Umbilical cord (tissue), 2 donors: ENCODE data around the gene AMOTL1. TPM values are rescaled to one million over a fixed set of nuclear protein-coding genes. Genes with fewer than 3 reads are reported as not detected.
"Not testable (repeated sequence)": the region's sequence is repeated elsewhere in the genome, so short reads cannot be mapped to it uniquely, and the experiment has no call there.

Experiments
- DNase-seq: peaks from one replicate; pipeline ENCODE4 v3.0.0-alpha.2; 2015; ENCODE audit warnings: low spot score
- total RNA-seq: library from RNA; depleted of rRNA; stranded (reverse); fragments of >200 nt; gene quantifications from one replicate; pipeline ENCODE4 v1.2.3, GENCODE V29; 2014; ENCODE audit warnings: low replicate concordance; ENCODE audit not compliant: insufficient read depth

AMOTL1 gene
- total RNA-seq, 1 donor from 2014 or later: 53.0 TPM

DNA sequence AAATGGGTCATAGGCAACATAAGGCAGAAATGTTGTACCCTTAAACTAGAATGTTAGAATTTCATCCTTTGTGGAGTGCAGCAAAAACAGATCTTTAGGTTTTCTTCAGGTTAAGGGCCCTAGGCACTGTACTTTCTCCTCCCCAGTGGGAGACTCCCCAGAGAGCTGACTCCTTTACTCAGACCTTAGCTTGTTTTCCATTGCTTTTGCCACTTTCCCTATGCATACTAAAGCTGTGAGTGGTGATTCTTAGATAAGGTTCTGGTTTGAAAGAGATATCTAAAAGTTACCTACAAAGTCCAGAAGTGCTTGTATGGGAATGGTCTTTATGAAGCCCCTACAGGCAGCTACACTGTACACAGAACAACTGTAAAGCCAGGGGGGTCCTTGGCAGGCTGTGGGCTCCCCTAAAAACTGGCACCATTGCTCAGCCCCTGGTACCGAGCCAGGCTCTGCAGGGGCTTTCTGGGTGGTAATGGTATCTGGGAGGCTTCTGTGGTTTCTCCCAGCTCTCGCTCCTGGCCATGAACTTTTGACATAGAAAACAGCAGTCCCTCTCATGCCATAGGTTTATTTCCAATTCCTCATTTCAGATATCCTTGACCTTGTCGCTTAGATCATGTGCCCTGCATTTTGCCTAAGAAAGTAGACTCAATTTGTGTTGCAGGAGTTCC, 23.2 kb downstream of the AMOTL1 start:
- no peak for DNase-seq

DNA sequence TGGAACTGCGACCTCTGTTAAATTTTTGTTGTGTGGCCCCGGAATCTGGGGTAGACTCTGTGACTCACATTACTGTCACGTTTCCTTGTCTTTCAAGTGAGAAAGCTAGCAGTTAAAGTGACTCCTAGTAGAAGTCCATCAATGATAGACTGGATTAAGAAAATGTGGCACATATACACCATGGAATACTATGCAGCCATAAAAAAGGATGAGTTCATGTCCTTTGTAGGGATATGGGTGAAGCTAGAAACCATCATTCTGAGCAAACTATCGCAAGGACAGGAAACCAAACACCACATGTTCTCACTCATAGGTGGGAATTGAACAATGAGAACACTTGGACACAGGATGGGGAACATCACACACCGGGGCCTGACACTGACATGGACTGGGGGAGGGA, 23.8 kb downstream of the AMOTL1 start:
- not testable (repeated sequence) for DNase-seq

DNA sequence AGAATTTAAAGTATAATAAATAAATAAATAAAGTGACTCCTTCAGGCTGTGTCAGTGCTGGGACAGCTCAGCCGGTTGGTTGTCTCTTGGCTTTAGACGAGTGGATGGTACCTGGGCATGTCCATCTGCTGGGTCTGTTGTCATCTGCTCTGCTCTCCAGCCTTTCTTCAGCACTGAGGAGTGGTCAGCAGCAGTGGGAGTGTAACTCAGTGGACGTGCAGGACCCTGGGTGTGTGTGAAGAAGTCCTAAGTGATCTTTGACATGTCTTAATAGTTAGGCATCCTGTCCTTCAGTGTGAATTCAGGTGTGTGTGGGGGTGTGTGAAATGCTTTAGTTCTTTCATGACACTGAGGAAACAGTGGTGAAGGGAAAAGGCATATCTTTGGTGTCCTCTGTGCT, 24.3 kb downstream of the AMOTL1 start:
- DNase-seq: no peak

DNA sequence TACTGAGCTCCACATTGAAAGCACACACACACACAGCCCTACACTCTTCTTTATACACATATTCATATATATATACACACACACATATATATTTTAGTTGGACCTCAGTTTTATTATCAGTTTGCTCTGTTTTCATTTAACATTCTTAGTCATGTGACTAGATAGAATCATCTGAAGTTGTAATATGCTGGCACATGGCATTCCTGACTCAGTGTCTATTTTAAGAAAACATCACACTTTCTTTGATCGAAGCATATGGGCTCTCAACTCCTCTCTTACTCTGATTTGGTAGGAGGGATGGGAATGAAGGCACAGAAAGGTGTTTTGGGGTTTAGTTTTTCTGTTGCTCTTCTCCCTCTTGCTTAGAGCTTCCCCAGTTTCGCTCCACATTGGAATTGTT, 24.8 kb downstream of the AMOTL1 start:
- no peak for DNase-seq

DNA sequence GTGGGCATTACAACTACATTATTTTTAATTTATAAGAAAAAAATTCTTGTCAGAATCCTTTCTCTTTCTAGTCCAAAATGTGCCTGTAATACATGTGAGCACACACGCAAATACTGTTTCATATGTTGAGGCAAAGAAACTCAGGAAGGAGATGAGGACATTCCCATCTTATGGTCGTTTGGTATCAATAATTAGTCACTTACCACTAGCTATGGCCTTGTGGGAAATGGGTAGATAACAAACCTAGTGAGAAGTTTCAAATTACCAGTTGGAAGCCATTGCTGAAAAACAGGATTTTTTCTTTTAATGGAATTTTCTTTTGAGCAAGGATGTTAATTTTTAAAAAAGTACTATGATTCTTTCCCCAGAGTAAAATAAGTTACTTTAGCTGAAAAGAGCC, 25.7 kb downstream of the AMOTL1 start:
- DNase-seq: no peak

DNA sequence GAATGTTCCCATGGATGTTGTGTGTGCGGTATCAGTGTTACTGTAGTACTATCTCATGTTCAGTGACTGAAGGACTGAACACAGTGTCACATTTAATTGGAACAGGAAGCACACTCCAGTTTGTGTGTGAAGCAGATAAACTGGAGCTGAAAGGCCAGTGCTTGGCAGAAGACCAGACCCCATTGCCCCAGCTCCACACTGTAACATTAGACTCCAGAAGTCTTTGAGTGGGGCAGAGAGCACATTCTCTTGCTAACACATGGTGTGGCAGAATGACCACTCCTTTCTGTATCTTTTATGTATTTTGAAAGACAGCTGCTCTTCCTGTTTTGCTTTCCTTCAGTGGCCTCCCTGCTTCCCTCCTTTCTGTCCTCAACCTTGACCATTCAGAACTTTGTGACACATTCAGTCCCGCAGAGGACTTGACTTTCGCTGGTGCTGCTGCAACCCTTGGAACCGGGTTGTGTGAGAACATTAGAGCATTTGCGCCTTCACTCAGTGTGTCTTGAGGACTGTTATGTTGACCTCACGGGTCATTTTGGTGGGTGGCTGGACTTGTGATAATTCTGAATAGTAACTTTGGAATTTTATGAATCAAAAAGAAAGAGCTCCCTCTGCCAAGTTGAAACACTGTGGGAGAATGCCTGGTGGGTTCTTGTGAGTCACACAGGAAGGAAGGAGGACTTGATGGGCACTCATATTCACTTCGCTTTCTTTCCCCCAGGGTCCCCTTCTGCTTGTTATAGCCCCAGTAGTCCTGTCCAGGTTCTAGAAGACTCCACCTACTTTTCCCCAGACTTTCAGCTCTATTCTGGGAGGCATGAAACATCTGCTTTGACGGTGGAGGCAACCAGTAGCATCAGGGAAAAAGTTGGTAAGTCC, 26.4 kb downstream of the AMOTL1 start:
- peak; percentile 39 for DNase-seq

DNA sequence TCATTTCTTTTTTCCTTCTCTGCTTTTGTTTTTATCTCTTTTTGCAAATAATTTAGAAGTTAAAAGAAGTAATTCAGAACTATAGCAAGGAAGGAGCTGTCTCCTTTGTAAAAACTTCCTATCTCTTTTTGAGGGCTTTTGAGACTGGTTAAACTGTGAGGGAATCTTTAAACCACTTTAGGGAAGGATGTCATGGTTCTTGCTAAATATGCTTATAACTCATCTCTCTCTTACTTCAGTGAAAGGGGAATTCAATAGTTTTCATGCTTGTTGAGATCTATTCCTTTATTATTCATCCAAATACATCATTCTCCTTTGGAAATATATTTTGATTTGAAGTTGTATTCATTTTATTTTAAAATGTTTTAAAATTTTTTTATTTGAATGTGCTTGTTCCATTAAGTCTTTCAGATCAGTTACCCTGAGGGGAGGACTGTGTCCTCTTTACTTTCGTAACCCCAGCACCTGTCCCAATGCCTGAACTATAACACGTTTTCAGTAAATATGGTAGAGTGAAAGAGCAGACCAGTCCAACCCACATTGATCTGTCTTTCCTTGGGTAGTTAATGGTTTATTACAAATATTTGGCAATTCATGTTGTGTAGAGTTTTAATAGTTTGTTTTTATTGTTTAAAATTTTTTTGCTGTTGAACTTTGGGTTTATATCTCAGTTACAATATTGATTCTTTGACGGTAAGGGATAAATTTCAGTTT, 27.5 kb downstream of the AMOTL1 start:
- no peak for DNase-seq

DNA sequence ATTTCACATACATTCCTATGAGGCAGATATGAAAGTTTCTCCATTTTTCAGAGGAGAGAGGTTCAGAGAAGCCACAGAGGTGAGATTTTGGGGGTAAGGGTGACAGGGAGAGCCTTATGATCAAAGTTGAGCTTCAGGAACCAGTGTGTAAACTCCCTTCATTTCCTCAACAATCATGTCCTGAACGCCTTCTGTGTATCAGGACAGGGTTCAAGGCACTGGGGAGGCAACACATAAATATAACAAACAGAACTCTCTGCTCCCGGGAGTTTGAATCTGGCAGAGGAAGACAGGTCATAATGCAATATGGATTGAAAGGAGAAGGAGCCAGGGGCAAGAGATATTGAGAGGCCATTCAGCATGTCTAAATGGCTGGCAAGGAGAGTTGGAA, 28.0 kb downstream of the AMOTL1 start:
- DNase-seq: no peak

DNA sequence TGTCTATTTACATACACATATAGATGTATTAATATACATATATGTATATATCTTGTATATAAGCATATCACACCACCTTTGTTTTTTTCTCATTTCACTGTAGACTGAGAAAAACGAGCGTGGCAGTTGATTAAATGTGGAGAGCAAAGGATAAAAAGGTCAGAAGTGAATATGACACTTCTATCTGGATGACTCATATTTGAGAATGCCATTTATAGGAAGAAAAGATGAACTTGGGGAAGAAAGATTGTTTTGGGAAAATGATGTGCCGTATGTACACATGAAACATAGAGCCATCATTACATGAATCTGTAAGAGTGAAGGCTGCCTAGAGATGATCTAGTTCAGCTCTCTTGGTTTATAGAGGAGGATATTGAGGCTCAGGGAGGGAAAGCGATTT, 28.7 kb downstream of the AMOTL1 start:
- no peak for DNase-seq

DNA sequence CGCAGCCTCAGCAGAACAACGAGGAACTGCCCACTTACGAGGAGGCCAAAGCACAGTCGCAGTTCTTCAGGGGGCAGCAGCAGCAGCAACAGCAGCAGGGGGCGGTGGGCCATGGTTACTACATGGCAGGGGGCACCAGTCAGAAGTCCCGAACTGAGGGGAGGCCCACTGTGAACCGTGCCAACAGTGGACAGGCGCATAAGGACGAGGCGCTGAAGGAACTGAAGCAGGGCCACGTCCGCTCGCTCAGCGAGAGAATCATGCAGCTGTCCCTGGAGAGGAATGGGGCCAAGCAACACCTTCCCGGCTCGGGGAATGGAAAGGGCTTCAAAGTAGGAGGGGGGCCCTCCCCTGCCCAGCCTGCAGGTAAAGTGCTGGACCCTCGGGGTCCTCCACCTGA, 31.6 kb downstream of the AMOTL1 start:
- no peak for DNase-seq

DNA sequence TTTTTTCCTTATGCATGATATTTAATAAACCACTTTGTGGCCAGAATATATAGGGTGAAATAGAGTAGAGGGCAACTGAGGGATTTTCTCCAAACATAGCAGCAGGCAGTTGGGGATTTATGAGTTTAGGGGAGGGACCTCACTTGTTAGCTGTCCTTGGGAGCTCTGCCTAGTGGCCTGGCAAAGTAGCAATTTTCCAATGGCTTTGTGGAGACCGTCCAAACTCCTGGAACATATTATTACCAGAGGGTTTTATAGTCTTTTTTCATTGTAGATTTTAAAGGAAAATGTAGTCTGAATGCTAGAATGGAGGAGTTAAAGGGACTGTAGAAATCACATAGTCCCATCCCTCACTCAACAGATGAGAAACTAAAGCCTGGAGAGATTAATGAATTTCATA, 32.3 kb downstream of the AMOTL1 start:
- peak; percentile 80 for DNase-seq

DNA sequence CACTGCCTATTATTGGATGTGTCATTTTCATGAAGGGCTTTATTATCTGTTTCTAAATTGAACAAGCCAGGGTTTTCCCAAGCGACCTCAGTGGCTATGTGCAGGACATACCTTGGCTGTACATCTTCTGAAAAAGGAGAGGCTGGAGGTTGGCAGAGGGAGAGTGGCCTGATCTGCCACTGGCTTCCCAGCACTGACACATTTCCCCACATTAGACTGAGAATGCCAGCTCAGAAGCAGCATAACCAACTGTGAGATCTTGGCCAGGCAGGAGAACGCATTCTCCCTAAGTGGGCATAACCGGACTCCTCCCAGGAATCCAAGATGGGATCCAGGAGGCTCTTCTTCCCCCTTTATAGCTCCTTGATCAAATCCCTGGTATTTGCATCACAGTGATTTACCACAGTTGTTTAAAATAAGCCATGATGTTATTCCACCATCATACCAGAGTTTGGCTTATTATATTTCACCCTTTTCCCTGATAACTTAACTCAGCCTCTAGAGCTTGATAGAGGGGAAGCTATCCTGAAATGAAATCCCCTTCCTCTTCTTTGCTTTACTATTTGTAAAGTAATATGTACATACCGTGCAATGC, 33.8 kb downstream of the AMOTL1 start:
- DNase-seq: no peak

DNA sequence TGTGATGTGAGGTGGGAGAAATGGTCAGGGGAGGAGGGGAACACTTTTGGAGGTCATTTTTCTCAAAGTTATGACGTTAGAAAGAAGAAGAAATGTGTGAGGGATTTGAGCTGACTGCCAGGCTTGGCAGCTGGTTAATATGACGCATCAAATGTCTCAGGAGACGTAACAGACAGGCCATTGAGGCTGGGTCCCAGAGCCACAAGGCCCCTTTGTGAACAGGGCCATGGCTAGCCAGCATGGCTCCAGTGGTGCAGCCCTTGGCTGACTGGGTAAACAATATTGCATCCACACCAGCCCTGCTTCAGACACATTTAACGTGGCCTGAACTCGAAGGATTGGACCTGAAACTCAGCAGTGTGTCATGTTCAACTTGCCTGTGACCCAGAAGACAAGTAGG, 34.3 kb downstream of the AMOTL1 start:
- no peak for DNase-seq

DNA sequence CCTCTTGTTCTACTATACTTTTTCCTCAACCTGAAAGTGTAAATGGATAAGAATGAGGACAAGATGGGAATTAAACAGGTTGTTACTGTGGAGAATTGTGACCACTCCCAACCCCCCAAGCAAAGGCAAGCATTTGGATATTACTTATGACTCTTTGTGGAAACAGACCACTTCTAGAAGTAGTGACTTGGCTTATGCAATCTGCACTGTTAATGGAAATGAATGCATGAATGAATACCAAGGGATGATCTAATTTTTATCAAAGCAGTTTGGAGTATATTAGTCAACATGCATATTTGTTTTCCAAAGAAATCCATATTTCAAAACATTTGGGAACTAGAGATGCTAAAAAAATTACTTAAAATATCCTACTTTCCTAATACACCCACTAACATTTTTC, 35.3 kb downstream of the AMOTL1 start:
- no peak for DNase-seq

DNA sequence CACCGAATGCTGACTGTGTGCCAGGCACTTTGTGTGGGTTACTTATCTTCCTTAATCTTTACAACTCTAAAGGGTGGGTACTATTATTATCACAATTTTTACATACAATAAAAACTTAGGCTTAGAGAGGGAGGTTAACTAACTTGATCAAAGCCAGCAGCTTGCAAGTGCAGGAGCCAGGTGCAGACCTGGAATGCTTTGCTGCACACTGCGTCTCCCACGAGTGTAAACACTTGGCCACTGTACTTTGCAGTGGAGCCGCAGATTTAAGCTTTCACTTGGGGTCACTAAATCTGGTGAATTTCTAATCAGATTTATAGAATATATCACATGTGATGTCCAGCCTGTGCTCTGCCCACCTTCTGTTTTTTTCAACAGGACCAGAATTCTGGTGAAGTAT, 36.7 kb downstream of the AMOTL1 start:
- no peak for DNase-seq

DNA sequence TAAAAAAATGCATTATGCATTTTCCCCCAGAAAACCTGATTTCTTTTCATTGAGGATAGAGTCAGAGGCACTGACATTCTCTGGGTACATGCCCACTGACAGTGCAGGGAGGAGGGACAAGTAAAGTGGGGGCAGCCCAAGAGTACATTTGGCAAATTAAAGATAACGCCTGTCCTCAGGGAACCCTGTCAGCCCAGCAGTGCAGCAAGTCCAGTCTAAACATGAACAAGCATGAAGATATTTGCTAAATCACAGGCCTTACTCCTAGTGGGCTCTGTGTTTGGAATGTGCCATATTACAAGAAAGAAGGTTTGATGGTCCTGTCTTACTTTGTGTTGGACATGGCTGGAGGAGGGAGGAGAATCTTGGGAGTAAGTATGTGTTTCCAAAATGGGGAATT, 37.9 kb downstream of the AMOTL1 start:
- DNase-seq: peak; percentile 28

DNA sequence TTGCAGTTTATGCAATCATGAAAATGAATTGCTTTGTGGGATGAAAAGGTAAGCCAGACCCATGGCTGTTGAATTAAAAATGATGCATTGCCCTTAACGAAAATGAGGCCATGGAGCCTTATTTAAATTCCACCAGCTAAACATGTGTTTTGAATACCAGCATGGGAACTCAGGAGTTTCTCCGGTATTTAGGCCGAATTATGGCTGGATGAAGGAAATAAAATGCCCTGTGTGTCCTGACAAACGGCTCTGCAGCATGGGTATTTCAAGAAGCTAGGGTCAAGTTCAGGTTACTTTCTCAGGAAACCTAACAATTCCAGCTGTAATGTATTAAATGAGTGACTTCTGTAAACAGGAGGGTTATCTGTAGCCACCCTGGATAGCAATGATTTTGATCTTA, 38.3 kb downstream of the AMOTL1 start:
- DNase-seq: peak; percentile 40

DNA sequence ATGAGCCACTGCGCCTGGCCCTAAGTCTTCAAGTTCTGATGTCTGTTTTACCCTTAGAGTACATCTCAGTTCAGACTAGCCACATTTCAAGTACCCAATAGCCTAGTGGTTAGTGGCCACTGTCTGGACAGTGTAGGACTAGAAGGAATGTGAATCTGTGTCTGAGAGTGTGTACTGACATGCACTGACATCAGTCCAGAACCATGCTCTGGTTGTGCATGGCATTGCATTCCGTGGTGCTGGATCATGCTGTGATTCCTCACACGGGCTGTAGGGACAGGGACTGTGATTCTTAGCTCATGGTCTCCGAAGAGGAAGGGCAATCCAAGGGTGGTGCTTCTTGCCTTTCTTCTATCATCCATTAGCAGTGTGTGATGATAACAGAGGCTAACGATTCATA, 41.1 kb downstream of the AMOTL1 start:
- no peak for DNase-seq

DNA sequence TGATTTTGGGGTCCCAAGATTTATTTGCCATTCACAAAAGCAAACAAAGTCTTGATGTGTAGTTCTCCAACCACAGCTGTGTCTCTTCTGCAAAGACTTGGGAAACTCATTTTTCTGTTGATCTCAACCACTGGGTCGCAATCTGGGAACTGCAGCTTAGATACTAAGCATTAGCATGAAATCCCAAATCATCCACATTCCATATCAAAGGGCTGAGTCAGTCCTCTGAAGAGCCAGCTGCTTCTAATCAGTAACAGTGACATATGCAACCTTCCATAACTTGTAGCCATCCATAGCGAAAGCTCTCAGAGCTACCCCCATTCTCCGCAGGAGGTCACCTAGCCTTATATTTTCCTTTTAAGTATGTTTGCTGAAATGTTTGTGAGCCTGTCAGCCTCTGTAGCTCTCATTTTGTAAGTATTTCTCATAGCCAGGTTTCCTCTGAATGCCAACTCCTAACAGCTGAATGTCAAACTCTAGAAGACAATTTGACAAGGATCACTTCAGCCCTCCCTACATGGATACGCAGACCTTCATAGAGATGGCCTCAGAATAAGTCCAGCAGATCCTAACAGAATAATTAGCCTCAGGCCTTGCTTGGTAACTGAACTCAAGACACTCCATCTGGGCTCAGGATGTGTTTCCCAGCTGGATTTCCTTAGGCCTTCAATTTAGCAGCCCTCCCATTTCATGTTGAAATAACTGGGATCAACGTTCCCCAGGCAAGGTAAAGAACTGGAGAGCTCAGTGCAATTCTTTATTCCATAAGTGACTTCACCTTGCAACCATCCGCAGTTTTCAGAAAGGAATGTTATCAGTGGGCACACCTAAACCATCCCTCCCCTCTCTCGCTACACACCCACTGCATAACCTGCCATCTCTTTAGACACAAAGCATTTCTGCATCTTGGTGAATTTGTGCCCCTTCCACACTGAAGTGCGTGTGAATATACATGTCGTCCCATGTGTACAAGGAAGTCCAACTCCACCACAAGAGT, 44.9 kb downstream of the AMOTL1 start:
- DNase-seq: not testable (repeated sequence)

DNA sequence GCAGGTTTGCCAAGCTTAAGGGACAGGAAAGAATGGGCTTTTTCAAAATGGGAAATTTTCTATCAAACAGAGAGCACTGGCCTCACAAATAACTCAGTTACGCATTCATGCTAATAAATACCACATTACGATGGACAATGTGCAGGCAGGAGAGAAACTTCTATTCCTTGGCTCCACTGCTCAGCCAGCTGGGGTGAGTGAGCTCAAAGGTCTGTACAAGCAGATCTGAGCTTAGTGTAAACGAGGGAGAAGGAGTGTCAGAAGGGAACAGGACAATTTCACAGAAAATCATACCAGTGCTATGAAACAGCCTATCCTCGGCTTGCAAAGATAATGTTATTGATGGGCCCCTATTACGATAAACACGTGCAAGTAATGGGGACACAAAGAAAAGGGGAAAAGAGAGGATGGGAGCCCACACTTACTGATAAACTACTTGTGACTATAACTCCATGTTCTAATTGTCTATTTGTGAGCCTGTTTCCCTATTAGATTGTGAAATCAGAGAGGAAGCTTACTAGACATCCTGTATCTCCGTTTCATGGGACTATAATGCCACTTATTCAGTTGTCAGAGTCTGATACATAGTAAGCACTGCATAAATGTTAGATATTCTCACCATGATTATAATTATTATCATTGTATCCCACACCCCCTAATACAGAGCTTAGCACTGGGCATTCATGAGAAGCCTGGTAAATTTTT, 46.3 kb downstream of the AMOTL1 start:
- DNase-seq: no peak
